Stimulated activated CD8-positive, alpha-beta memory T cell treated with anti-CD3 and anti-CD28 coated beads, Interleukin-12 subunit alpha, Interleukin-12 subunit beta, amount 100 ng/mL, for 24 hours (primary cell): ENCODE results near the gene SCN10A.

Experiments
- DNase-seq: peaks from one replicate; pipeline ENCODE4 v3.0.0-alpha.2; 2020; ENCODE audit errors: extremely low read depth

Gene SCN10A

DNA sequence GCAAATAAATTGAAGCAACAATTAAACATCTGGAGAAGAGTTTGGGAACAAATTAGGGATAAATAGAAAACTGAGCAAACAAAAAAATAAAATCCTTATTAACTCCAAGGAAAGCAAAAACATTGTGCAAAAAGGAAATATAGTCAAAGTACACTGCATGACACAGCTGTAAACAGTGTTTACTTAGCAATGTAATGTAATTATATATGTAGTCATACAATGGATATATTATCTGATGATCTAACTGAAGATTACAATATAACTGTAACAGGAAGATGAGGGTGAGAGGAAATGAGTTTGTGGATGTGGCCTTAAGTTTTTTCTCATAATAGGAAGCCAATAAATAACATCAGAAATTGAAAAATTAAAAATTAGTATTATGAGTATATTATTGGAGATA lies 42.5 kb downstream of the SCN10A start:
- DNase-seq = no peak

DNA sequence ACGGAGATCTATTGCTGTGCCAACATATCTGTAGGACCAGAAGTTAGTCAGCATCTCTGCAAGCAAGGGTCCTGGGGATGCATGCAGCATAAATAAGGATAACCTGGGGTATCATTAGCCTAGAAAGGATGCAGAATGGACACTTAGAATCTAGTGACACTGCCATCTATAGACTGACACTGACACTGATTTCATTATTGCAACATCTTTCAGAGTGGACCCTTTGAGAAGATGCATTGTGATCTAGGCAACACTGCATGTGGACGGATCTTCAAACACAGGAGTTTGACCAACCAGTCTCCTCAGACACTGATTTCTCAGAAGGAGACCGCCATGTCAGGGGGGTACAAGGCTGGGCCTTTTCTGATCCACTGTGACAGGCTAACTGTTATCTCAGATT lies 52.4 kb downstream of the SCN10A start:
- no peak for DNase-seq

DNA sequence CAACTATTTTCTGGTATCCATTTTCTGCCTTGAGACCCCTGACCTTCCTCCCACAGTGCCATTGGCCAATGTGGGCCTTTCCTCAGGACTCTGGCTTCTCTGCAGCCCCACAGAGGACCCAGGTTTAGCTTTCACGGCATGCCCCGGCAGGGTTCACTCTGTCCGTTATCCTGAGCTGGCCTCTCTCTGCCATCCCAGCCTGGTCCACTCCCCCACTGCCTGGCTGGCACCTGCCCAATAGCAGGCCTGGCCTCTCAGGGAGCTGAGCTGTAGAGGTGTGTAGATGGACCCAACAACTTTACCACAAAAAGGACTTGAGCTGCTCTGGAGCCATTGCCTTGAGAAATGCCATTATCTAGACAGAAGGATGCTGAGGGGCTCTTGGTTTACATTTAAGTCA lies 57.5 kb downstream of the SCN10A start:
- DNase-seq = no peak

DNA sequence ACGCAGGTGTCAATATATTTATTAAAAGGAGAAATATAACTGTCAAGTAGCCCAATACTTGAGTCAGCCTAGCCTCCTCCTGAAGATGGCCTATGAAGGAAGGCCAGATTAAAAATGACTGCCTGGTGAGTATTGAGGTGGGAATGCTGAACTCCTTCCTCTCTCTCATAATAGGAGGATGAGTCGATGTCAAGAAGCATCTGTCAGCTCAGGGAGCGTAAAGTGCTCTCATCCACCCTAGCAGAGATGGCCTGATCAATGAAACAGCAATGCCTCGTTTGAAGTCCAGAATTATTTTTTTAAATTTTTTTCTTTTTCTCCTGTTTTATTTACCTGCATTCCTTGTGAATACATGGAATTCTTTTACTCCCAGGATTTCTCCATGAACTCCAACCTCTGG lies 58.3 kb downstream of the SCN10A start:
- no peak for DNase-seq

DNA sequence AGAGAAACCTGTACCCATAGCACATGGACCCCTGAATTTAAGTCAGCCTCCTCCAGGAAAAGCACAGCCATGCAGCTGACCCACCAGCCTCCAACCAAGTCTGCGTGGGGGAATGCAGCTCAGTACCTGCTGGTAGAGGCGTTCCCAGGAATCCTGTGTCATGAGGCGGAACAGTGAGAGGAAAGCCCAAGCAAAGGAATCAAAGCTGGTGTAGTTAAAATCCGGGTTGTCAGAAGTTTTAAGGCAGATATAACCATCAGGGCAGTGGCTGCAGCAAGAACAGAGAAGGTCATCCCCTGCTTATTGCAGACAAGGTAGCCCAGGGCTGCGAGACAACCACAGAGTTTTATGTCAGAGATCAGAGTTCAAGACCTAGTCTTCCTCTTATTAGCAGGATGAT lies 59.1 kb downstream of the SCN10A start:
- DNase-seq = no peak

DNA sequence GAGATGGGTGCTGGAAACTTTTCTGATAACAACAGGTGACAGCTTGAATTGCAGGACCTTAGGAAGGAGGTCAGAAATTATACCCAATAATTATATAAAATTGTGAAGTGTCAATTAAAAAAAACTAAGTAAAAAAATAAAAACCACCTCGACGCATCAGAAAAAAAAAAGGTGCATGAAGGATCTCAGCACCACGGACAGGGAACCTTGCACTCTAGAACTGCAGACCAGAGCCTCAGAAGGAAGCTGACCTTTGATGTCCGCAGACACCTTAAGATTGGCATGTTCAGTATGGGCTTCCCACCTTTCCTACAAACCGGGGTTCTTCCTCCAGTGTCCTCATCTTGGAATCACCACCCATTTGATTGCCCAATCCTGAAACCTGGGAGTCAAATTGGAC lies 60.9 kb downstream of the SCN10A start:
- no peak for DNase-seq

DNA sequence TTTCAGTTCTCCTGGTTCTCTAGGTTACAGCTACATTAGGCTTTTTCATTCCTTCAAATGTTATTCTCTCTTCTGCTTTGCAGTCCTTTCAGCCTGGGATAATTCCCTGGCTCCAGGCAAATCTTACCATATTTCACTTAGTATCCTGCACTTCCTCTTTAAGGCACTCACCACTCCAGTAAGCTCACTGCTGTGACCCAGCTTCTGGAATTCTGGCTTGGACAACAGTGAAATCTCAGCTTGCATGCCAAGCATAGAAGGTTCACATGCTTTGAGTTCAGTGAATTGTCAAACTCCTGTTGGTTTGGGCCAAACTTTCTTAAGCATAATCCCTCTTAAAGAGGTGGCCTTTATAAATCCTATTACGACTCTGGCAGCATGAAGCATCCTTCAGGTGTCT lies 69.4 kb downstream of the SCN10A start:
- DNase-seq = no peak

DNA sequence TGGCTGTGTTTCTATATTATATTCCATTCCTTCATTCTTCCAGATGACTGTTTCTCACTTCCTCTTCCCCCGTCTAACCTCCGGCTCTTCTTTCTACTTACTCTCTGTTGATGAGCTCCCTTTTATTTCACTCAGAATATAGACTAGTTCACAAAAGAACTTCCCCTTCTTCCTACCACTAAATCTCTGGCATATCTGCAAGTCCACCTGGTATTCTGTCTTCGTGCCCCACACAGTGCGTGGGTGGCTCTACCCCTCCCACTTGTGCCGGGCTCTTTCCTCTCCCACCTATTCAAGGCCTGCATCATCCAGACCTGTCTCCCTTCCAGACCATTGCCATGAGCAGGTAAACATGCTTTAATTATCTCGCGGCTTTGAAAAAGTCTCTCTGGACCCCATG lies 73.0 kb downstream of the SCN10A start:
- DNase-seq = no peak

DNA sequence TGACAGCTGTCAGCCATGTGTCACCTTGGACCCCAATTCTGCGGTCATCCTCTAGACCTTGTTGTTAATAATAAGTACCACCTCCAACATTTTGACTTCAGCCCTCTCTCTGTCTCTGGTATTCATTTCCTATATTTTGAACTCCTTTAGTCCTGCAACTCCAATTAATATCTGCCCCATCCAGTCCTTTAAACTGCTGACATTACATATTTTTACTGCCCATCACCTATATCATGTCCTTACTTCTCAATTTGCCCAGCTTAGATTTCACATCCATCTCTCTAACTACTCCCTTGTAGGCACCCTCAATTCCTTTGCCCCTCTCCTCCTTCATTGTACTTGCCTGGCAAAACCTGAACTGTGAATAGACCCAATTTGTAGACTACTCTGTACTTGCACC lies 73.5 kb downstream of the SCN10A start:
- no peak for DNase-seq

DNA sequence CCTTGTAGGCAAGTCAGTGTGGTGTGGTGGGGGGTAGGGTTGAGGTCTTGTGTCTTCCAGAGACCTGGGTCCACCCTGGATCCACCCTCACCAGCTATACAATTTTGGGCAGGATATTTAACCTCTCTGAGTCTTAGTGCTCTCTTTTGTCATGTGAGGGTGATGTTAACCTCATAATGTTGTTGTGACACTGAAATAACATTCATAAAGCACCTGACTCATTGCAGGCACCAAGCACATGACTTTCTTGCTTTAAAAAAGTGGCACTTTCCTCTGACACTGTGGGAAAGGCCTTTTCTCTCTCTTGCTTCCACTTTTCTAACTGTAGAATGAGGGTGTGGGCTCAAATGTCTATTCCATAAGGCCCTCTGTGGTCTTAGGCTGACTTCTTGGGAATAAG lies 75.5 kb downstream of the SCN10A start:
- DNase-seq = no peak

DNA sequence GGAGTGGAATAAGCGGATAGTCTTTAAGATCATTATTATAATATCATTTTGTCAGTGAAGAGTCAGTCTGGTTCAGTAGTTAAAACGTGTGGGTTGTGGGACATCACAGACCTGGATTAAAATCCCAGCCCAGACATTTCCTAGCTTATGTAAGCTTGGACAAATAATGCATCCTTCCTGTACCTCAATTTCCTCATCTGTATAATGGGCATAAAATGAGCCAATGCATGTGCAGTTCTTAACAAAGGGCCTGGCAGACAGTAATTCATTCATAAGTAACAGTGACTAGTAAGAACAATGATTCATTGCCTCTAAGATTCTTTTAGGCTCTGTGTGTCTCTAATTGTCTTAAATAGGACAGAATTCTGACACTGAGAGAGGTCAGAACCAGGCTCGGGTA lies 76.1 kb downstream of the SCN10A start:
- no peak for DNase-seq

DNA sequence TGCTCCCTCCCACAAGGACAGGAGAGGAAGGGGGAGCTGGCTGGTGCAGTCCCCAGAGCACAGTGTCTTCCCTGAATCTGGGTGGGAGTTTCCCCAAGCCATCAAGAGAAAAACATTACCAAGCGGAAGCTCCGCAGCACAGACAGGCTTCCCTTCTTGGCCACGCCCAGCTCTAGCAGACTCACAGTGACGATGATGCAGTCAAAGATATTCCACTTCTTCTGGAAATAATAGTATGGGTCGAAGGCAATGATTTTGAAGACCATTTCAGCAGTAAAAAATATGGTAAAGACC lies 76.7 kb downstream of the SCN10A start:
- no peak for DNase-seq

DNA sequence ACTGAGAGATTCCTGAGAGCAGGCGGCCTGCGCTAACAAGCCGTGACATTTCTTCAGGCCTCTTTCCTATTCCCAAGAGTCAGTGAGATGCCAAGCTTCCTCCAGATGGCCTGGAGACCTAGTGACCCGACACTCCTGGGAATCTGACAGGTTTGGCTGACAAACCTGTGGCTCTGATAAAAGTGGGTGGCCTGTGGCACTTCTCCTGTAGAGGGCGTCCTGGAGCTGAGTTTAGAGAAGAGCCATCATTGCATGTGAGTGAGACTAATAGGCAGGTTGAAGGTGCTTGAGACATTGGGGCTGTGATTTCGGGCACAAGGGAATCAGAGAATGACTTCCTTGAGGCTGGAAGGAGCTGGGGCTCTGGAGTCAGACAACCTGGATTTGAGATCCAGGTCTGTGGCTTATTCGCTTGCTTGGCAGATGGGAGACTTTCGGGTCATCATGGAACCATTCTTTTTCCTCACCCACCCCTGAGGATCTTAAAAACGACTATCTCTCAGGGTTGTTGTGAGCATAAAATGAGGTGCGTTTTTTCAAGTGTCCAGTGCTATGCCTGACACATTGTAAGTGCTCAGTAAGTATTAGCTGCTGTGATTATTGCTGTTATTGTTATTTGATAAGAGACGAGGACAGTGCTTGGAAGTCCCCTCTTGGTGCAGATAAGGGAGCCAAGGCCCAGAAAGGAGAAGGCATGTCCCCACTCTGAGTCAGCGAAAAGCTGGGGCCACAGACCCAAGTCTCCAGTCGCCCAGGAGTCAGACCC lies 77.2 kb downstream of the SCN10A start:
- no peak for DNase-seq

DNA sequence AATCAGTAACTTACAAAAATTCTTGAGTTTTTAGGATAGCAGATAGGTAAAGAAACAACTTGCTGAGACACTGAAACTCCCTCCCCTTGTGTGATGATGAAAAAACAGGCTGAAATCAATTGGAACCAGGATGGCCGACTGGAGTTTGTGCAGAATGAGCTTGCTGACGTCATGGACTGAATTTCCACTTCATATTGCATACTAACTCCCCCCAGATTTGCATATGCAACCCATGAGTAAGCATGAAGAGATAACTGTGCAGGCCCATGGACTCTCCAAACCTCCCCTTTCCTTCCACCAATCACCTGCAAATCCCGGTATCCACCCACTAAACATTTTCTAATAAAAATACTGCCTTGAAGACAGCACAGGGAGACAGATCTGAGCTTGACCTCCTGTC lies 84.5 kb downstream of the SCN10A start:
- no peak for DNase-seq

DNA sequence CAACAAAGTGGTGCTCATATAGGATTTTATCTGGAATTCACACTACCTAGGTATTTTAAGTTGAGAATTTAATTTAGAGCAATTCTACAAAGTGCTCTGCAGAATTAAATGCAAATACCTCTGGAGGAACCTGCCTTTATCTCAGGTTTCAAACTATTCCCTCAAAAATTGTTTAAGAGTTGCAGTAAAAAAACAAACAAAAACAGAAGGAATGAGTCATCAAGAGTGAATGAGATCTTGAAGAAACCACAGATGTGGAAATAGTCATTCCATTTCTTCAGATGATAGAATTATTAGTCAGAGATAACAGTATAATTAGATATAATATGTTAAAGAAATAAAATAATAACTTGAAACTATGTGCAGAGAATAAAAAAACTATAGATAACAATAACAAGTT lies 85.7 kb downstream of the SCN10A start:
- no peak for DNase-seq

DNA sequence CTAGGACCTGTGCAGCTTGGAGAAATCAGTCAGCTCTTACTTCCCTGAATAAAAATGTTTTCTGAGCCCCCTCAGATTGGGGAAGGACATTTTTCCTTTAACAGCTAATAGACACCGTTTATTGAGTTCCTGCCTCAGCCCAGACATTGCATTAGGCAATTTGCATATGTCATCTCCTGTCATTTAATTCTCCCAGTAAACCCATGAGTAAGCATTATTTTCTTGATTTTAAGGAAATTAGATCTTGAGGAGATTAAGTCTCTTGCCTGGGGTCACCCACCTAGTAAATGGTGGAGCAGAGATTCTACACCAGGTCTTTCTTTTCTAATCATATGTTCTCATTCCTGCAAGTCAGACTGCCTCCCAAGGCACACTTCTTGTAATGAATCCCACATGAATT lies 88.0 kb downstream of the SCN10A start:
- DNase-seq = no peak

DNA sequence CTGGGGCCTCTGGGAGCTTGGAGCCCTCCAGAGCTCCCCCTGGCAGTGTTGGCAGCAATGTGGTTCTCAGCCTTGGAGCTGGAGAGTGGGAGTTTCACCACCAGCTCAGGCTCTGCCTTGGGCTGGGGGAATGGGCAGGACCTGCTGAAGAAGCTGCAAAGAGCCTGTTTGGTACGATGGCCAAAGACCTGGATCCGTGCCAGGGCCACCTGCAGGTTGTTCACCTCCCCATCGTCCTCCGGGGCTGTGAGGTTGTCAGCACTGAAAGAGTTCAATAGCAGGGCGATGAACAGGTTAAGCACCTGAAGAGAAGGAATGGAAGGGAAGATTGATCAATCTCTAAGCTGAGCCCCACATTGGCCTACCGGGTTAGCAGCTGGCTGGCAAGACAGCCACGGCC lies 89.3 kb downstream of the SCN10A start:
- DNase-seq = no peak

DNA sequence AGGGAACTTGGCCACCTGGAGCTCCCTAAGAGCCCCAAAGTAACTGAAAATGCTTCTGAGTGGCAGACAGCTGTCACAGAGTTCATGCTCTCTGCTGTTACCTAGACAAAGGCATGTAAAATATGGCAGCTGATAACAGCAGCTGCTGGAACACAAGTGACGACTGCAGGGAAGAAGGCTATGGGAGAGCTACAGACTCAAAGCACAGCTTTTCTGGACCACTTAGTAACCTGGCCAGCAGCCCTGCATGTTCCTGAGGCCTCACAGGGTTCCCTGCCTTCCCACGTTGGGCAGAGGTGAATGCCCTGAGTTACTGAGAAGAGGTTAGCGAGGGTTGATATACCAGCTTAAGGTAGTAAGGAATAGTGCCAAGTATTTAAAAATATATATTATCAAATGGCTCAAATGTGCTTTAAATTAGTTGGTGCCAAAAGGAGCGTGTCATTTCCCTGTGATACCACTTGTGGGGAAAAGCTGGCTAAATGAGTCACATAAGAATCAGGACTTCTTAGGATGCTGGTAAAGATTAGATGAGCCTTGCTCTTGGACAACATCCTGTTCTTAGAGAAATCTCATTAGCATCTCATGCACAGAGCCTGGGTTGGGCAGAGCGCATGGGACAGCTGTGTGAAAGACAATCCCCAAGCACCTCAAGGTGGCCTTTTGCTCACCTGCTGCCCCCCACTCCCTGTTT lies 90.1 kb downstream of the SCN10A start:
- DNase-seq = no peak

DNA sequence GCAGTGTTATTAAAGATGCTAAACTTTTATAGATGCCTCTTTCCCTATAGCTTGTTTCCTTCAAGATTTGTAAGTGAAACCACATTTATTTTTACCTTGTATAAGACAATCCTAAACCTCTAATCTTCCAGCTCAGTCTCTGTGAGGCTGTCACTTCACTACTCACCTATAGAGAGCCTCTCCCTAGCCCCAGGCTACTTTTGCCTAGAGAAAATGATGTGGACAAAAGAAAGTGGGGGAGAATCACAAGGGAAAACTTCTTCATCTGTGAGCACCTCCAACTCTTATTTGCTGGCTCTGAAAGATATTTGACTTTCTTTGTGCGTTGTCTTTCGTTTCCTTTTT lies 91.7 kb downstream of the SCN10A start:
- no peak for DNase-seq

DNA sequence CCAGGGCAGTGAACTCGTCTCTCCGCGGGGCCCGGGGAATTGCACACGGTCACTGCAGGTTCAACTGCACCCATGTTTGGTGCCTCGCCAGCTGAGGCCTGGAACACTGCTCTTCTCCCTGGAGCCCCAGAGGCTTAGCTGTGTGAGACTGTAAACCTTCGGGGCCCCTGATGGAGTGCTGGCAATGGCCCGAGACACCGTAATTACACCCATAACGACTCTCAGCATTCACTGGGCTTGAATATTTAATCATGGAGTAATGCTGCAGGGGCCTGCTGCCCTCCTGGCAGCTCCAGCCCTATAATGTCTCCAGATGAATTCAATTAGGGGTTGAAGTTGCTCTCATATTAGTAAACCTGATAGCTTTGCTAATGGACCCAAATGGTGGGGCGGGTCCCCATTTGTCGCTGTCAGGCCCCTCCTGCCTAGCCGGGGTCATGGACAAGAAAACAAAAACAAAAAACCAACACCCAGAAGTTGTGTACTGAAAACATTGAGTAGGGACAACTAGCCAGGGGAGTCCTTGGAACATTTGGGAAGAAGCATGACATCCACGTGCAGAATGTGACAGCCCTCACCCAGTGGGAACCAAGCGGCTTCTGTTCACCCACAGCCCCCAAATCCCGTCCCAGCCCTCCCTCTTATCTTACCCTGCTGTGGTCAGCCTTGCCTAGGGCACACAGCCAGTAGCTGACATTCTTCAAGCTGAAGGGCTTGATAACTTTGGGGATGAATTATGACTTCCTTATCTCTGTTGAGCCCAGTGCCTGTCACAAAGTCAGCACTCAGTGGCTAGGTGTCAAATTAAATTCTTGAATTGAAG lies 92.2 kb downstream of the SCN10A start:
- DNase-seq = no peak

DNA sequence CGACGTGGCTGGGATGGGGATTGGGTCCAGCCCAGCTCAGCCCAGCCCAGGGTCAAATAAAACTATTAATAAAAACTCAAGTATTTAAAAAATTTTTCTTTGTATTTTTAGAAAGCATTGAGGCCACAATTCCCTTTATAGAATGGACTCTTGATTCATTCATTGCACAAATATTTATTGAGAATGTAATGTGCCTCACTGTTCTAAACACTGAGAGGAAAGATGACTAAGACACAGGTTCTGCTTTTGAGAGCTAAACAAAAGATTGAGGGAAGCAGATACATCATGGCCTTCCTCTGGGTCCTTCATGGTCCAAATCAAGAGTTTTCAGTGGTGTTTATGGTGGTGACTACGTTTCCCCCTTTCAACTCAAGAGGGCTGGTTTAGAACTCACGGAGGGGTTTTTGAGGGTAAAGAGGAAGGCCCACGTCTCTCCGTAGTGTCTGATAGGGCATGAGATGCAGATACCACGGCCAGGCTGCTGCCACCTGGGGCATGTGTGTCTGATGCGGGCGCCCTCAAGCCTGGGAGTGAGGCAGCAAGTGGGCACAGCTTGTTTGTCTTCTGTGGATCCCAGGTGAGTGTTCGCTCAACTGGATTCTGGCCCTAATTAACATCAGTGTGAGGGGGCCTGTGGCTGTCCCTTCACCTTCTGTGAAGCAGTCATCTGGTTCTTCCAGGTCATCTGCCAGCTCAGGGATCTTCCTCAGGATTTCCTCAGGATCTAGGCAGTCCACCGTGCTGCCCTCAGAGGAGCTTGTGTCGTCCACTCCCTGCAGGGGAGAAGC lies 93.0 kb downstream of the SCN10A start:
- DNase-seq = no peak

DNA sequence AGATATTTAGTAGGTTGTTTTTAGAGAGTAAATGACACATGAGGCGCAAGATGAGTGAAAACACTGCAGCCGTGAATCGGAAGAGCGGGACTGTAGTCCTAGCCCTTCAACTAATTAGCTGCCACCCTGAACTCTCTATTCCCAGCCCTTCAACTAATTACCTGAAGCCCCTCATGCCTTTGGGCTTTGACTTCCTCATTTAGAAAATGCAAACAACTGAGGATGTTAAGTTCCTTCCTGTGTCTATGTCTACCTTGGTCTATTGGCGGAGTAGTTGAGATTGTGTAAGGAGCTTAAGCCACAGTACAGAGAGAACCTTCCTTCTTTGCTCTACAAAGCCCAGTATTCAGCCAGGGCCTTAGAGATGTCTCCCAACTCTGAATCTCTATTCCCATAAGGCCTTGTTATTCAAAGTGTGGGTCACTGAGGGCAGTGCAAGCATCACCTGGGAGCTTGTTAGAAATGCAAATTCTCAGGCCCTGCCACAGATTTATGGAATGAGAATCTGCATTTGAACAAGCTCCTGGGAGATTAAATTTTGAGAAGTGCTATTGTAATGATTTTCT lies 94.7 kb downstream of the SCN10A start:
- no peak for DNase-seq
